ENCODE measurements around the gene TXNRD3. TPM values are rescaled to one million over a fixed set of nuclear protein-coding genes. Genes with fewer than 3 reads are reported as not detected.

Gene TXNRD3
- 9.7 TPM in 2 replicates for total RNA-seq

DNA sequence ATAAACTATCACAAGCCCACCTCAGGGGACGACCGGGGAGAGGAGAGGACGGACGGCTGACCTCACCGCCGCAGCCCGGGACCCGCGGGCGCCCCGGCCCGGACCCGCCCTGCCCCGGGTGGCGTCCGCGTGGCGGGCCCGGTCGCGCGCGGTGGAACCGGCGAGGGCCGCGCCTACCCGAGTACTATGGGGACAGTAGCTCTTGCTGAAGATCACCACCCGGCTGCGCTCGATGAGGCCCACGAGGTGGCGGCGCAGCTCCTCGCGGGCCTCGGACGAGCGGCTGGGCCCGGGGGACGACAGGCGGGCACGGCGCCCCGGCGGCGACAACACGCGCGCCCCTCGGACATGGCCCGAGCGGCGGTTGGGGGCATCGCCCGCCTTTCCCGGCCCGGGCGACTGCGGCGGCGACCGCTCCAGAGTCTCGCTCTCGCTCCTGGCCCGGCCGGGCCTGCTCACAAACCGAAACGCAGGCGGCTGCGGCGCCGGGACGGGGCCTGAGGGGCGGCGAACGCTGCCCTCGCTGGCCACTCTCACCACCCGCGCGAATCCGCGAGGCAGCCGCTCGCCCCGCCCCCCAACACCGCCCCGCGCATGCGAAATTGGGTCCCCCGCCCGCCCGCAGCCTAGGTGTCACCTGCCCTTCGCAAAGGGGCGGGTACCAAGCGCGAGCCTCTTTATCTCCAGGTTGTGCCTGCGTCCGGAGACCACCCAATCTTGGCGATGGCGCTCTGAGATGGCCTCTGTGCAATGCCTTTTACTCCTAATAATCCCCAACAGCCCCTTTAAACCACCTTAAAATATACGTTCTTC is at the start of gene TXNRD3:
Gene TXNRD3 (minus strand): TSS at position 554 of the 813 bp plus-strand sequence.

DNA sequence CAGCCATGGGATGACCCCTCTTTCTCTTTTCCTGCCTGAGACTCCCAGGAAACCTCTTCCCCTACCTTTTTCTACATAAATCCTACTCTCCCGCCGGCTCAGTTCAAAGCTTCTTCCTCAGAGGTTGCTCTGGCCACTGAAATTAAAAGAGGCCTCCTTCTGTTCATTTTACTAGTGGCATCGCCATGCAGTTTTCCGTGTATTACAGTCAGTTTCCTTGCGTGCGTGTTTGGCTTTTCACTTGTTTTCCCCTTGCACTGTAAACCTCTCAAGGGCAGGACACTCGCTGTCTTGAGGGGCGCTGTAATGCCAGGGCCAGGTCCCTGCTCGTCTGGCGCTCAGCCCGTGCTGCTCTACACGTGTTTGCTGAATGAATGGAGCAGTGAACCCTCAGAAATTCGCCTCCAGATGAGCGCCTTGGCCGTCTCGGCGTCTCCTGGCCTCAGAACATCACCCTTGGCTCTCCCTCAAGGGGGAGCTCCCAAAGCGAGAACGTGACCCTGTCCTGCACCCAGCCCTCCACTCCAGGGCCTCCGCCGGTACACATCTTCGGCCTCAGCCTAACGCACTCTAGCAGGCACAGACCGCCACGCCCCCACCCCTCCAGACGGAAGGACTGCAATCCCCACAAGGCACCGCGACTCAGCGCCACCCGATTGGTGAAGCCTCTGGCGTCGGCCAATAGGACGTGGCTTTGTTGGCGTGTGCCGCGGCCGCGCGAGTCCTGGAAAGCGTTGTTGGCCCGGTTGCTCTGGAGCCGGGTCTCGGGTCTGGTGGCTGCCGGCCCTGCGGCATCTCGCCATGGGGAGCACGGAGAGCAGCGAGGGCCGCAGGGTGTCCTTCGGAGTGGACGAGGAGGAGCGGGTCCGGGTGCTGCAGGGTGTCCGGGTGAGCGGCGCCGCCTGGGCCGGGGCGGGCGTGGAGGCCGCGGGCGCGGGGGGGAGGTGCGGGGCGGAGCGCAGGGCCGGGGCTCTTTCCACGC is 48.9 kb upstream of the TXNRD3 start, which contains the start of gene CHCHD6:
Gene CHCHD6 (plus strand): TSS at position 729 of the 982 bp plus-strand sequence. CDS start 73 bp downstream, at position 802.

DNA sequence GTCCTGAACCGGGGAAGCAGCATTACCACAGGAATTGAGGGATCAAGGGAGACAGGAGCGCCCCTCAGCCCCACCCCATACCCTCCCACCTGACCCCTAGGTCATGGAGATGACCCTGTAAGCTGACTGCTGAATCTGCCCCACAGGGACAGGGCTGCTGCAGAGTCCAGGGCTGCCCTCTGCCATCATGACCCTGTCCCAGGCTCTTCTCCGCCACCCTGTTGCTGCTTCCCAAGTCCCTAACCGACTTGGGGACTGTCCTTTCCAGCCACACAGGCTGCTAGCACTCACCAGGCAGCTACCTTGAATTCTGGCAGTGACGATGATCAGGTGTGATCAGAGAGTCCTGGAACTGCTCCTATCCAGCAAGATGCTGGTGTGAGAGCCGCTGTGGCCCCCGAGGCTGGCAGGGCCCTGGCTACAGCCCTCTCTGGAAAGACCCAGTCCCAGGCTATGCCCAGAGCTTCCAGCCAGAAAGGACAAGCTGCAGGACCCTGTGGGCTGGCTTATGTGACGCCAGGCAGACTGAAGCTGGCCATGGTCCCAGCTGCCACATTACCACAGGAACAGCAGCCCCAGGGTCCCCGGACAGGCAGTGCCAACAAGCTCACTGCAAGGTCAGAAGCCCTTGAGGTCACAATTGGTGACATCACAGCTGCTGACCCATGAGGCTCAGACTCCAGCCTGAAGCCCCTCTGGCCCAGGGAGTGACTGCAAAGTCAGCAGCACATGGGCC is 96.4 kb downstream of the TXNRD3 start, which contains the start of gene C3orf22:
Gene C3orf22 (minus strand): TSS at position 597 of the 736 bp plus-strand sequence. CDS start 5,542 bp downstream, outside the sequence.

Other genes starting within 250 kb of the TXNRD3 start
- gene ZXDC, start 179.2 kb downstream of the TXNRD3 start, total RNA-seq, result 13.7 and 21.7 TPM in 2 replicates
- not detected in 2 replicates for gene UROC1, start 137.4 kb downstream of the TXNRD3 start, total RNA-seq
- not detected in 2 replicates for gene CHST13, start 131.0 kb downstream of the TXNRD3 start, total RNA-seq
- not detected in 2 replicates for gene C3orf22, start 96.2 kb downstream of the TXNRD3 start, total RNA-seq
- 26.4 and 32.6 TPM in 2 replicates for gene CHCHD6, start 49.1 kb upstream of the TXNRD3 start, total RNA-seq

Measured in airway epithelial cell (primary cell).